MG63 (cell line): Measurements from ENCODE around the gene C13orf42. TPM values are rescaled to one million over a fixed set of nuclear protein-coding genes. Genes with fewer than 3 reads are reported as not detected.
A peak's percentile ranks its signal among the peaks of the same experiment; 100 is the strongest.

ENCODE experiments used
- DNase-seq: peaks from one replicate; pipeline ENCODE4 v3.0.0-alpha.2; 2020
- H3K27me3 ChIP-seq: fragments of 250-450 bp; sonication (Bioruptor Pico); 2 replicates; pipeline ENCODE4 v1.5.1; 2020; ENCODE audit warnings: mild to moderate bottlenecking, moderate library complexity
- H3K36me3 ChIP-seq: fragments of 250-450 bp; sonication (Bioruptor Pico); 2 replicates; pipeline ENCODE4 v1.5.1; 2020; ENCODE audit warnings: mild to moderate bottlenecking, moderate library complexity
- H3K4me3 ChIP-seq: fragments of 250-450 bp; sonication (Bioruptor Pico); 2 replicates; pipeline ENCODE4 v1.5.1; 2020; ENCODE audit warnings: mild to moderate bottlenecking, moderate library complexity
- H3K9me3 ChIP-seq: fragments of 250-450 bp; sonication (Bioruptor Pico); 2 replicates; pipeline ENCODE4 v1.5.1; 2020; ENCODE audit warnings: mild to moderate bottlenecking, moderate library complexity
- total RNA-seq: library from RNA; depleted of rRNA; stranded (reverse); fragments of >200 nt; shearing (Covaris generic); gene quantifications from 2 replicates; pipeline ENCODE4 v1.2.3, GENCODE V29; 2014; ENCODE audit warnings: low replicate concordance

C13orf42 gene
- total RNA-seq, 1 experiment from 2014 or later: not detected

DNA sequence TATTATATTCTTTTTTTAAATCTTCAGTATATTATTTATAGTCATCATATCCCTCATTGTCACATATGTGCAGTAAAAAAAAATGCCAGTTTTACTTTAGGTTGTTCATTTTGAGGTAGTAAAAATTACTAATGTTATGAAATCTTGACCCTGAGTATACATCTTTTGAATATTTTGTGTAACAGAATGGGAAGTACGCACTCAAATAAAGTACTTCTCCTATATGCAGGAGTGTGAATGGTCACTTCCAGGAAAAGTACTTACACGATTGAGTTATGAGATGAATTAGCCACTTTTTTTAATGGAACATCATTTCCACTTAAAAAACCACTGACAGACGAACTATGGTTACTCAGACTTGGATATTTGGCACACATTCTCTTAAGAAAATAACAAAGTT lies 58.5 kb downstream of the C13orf42 start:
- Histone ChIP-seq H3K27me3 (no peaks in the 10 kb centered on the region), H3K9me3 (no peaks in the 10 kb centered on the region), H3K4me3 (no peak overlapping the region), H3K36me3 (no peaks in the 10 kb centered on the region)
- DNase-seq: no peak

DNA sequence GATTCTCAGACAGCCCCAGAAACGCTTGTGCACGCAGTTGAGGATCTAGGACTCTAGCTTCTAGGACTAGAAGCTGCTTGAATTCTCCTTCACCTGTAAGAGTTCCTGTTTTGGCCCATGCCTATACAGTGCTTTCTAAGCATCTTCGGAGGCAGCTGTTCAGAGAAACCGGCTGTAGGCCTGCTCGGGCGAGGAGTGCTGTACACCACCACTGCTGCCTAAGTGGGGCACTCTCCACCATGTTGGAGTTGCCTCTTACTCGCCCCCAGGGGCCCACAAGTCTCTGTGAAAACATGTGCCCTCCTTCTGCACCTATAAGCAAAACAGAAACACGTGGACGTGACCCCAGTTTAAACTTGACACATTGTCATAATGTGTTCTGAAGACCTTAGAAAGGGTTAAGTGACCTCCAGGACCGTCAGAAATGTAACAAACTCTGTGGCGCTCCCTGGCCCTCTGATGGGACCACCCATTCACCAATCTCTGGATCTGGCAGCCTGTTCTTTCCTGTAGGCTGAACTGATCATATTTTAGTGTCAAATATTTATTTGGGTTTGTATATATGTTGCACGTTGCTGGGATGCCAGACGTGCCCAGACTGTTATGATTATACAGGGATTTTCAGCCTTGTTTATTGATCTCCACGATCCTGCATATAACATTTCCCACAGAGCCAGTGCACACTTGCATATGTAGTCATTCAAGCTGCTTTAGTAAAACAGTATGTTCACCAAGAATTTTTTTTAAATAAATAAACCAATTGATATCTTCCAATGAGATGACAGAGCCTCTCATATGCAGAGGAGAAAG lies 60.8 kb downstream of the C13orf42 start:
- Histone ChIP-seq H3K4me3 (no peak overlapping the region), H3K36me3 (no peaks in the 10 kb centered on the region), H3K27me3 (no peaks in the 10 kb centered on the region), H3K9me3 (no peaks in the 10 kb centered on the region)
- no peak for DNase-seq

DNA sequence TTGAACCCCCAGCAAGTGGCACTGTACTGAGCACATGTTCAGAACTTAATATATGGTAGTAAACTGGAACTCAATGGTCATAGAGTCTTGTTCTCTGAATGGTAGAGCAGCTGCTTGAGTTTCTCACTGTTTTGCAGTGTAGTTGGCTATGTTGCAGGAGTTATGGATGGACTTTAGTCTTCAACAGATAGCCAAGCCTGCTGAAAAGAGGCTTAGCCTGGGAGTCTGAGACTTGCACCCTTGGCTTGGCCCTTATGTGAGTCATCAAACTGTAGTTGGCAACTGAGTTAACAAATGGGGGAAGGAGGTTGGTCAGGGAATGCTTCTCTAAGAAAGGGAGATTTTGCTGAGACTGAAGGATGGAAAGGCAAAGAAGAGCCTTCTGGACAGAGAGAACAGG lies 62.5 kb downstream of the C13orf42 start:
- no peaks in the 10 kb centered on the region for H3K36me3 ChIP-seq
- H3K27me3 ChIP-seq: no peaks in the 10 kb centered on the region
- peak; percentile 27 for DNase-seq
- no peak overlapping the region for H3K4me3 ChIP-seq
- H3K9me3 ChIP-seq: no peaks in the 10 kb centered on the region

DNA sequence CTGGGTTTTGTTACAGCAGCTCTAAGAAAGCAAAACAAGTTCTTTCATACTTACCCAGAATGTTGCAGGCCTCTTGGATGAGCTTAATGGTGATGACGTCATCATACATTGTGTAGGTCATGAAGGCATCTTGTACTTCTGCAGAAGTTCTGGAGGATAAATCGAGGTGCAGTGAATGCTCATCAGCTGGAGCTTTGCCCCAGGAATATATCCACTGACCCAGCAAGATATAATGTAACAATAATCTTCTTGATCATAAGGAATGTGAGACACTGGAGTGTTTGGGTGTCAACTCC lies 63.0 kb downstream of the C13orf42 start:
- Histone ChIP-seq H3K36me3 (no peaks in the 10 kb centered on the region), H3K27me3 (no peaks in the 10 kb centered on the region), H3K9me3 (no peaks in the 10 kb centered on the region), H3K4me3 (no peak overlapping the region)
- no peak for DNase-seq

DNA sequence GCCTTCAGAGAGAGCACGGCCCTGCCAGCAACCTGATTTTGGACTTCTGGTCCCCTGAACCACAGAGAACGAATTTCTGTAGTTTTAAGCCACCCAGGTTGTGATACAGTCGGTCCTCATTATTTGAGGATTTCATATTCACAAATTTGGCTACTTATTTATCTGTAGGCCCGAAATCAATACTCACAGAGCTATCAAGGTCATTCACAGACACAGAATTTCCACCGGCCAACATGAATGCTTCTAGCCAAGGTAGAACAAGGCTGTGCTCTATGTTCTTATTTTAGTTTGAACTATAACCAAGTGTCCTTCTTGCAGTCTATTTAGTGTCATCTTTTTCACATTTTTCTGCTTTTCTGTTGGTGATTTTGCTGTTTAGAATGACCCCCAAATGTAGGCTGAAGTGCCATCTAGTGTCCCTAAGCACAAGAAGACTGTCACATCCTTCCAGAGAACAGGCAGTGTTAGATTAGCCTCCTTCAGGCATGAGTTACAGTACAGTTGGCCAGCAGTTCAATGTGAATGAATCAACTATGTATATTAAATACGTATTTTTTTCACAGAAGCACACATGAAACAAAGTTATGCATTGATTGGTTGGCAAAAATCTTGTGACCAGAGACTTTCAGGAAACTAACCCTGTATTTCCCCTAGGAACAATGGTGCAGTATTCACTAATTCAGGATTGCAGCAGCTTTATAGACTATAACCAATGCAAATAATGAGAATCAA lies 63.5 kb downstream of the C13orf42 start:
- no peak overlapping the region for H3K4me3 ChIP-seq
- DNase-seq: no peak
- H3K36me3 ChIP-seq: no peaks in the 10 kb centered on the region
- H3K27me3 ChIP-seq: no peaks in the 10 kb centered on the region
- no peaks in the 10 kb centered on the region for H3K9me3 ChIP-seq

DNA sequence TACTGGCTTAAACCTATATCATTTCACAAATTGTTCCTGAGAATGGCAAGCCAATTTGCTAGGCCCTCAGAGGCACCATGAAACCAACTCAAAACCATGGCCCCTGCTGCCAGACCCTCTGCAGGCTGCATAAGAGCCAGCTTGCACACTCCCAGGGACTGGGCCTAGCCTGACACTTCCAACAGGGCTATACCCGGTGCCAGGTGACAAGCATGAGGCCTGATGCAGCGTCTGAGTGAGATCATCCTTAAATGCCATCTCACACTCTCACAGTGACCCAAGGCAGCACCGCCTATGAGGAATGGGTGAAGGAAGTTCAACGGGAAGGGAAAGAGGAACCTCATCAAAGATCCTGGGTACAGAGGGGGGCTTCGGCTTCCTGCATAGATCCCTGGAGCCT lies 65.6 kb downstream of the C13orf42 start:
- Histone ChIP-seq H3K9me3 (no peaks in the 10 kb centered on the region), H3K4me3 (no peak overlapping the region), H3K36me3 (no peaks in the 10 kb centered on the region), H3K27me3 (no peaks in the 10 kb centered on the region)
- DNase-seq: no peak

DNA sequence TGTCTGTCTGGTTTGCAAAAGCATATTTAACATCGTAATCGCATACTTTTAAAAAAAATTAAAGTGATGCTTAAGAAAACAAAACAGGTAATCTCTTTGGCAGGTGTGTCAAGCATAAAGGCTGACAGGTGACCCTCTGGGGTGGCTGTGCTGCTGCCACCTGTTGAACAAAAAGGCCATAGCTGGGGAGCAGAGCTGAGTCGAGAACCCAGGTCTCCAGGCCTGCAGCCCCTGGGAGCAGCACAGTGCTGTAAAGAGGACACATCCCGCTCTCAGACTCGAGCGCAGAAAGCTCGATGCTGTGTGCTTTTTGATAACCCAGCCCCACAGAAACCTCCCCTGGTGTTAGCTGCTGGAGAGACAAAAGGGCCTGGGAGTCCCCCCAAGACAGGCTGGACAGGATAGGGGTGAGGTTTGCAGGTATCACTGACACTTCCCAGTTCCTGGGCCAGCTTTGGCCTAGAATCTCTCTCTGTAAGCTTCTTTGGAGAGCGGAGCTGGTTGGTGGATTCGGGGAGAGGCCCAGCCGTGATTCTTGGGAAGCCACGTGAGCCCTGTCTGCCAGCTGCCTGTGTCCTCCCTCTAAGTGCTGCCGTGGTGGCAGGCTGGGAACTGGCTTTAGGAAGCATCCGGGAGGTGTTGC lies 66.9 kb downstream of the C13orf42 start:
- H3K4me3 ChIP-seq: no peak overlapping the region
- no peak for DNase-seq
- H3K9me3 ChIP-seq: no peaks in the 10 kb centered on the region
- no peaks in the 10 kb centered on the region for H3K27me3 ChIP-seq
- H3K36me3 ChIP-seq: no peaks in the 10 kb centered on the region

DNA sequence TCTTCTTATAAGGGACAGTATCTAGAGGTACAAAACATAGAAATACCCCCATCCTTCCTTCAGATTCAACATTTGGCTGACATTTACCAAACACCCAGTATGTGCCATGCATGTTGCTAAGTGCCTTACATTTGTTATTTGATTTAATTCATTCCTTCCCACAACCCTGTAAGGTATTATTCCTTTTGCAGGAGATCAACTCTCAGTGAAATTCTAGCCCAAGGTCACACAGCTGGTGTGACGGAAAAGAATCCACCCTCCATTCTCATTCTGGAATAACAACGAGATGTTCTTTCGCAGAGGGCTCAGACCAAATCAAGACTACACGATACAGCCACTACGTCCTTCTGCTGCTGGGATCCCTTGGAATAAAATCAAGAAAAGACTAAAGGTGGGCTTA lies 67.8 kb downstream of the C13orf42 start:
- DNase-seq: no peak
- H3K36me3 ChIP-seq: no peaks in the 10 kb centered on the region
- H3K9me3 ChIP-seq: no peaks in the 10 kb centered on the region
- no peak overlapping the region for H3K4me3 ChIP-seq
- no peaks in the 10 kb centered on the region for H3K27me3 ChIP-seq

DNA sequence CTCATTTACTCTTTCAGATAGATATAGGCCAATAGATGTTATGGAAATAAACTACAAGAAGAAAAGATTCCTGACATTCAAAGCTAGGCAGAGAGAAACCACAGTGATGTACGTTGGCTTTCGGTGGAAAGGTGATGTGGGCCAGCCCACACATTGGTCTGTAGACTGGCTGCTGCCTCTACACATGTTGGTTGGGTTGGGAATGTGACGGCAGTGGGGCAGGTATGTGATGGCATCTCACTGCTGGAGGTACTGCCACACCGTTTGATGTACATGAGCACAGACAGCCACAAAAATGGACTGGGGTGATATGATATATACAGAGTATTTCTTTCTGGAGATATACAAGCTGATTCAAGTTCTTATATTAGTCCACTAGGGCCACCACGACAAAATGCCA lies 69.4 kb downstream of the C13orf42 start:
- DNase-seq: no peak

DNA sequence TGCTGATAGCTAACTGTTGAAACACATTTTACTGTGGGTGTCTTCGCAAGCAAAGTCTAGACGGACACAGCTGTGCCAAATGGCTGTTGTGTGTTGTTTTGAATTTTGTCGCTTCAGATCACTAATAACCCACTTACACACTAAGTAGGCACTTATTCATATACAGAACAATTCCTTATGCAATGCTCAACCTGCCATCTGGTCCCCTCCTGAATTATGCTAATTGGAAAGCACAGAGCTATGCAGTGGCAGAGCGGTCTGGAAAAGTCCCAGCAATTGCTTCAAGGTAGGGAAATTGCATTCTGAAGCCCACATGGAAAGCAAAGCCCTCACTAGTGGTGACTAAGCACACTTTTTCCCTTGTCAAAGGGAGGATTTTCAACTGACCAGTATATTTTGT lies 69.9 kb downstream of the C13orf42 start:
- H3K27me3 ChIP-seq: no peaks in the 10 kb centered on the region
- H3K9me3 ChIP-seq: no peaks in the 10 kb centered on the region
- H3K4me3 ChIP-seq: no peak overlapping the region
- DNase-seq: no peak
- no peaks in the 10 kb centered on the region for H3K36me3 ChIP-seq

More for the DNA sequence above, 69.4 kb downstream of the C13orf42 start:
- Histone ChIP-seq H3K9me3 (no peaks in the 10 kb centered on the region), H3K27me3 (no peaks in the 10 kb centered on the region), H3K4me3 (no peak overlapping the region), H3K36me3 (no peaks in the 10 kb centered on the region)

DNA sequence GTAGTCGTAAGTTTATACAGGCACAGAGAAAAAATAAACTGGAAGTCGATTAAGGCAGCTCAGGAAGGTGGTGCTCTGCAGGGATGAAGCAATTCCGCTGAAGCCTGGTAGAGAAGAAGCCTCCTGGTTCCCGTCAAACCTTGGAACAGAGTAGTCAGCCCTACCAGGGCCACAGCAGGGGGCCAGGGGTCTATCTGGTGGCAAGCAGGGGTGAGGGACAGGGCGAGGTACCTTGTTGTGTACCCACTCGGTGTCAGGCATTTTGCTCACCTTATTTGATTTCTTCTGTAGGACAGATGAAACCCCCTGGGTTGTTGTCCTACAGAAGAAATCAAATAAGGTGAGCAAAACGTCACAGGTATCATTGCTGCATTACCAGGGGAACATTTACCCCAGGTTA lies 70.6 kb downstream of the C13orf42 start:
- no peaks in the 10 kb centered on the region for H3K36me3 ChIP-seq
- H3K9me3 ChIP-seq: no peaks in the 10 kb centered on the region
- no peak overlapping the region for H3K4me3 ChIP-seq
- no peak for DNase-seq
- no peaks in the 10 kb centered on the region for H3K27me3 ChIP-seq

DNA sequence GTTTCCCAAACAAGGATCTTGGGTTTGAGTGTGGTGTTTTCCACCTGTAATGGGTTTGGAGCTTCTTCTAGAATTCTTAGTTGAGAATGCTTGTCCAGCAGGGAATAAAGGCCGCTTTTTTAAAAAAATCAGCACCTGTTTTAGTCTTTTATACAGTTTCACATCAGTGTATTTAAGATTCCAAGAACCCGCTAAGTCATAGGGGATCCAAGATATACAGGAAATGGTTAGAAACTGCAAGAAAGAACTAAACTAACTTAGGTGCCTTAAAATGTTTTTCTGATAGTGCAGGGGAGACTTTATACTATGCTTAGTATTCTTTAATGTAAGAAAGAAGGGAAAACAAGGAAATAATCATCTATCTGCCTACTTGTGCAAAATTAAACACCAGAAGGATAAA lies 74.7 kb downstream of the C13orf42 start:
- Histone ChIP-seq H3K27me3 (no peaks in the 10 kb centered on the region), H3K9me3 (no peaks in the 10 kb centered on the region), H3K36me3 (no peaks in the 10 kb centered on the region), H3K4me3 (no peak overlapping the region)
- no peak for DNase-seq

DNA sequence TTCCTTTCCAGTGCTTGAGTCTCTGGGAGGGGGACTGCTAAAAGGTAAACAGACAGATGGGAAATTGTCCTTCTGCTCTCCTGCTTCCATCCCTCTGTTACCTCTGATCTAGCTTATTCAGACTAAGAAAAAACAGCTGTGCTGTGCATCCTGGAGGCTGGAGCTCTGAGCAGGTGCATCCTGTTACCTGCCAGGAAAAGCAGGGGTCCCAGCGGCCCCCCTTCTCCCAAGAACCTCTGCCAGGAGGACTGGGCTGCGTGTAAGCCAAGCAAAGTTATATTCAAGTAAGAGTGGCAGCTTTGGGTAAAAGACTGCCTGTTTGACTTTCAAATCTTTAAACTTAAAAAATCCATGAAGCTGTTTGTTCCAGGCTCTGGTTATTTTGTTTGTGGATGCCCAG lies 75.1 kb downstream of the C13orf42 start:
- no peaks in the 10 kb centered on the region for H3K36me3 ChIP-seq
- H3K27me3 ChIP-seq: no peaks in the 10 kb centered on the region
- no peaks in the 10 kb centered on the region for H3K9me3 ChIP-seq
- no peak for DNase-seq
- no peak overlapping the region for H3K4me3 ChIP-seq

DNA sequence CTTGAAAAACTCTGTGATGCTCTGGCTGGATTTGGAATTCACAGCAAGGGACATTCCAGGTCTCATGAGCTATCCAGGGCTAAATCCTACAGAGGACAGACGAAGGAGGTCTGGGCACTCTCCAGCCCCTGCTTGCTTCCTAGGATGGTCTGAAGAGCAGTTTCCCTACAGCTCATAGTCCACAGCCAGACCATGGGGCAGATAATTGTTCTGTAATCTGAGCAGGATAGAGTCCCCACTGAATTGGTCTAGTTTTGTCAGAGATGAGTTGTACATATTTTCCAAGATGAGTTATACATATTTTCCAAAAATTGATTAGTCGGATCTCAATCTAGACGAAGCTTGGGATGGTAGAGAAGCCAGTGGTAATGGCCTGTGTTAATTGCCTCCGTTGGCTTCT lies 75.6 kb downstream of the C13orf42 start:
- no peak for DNase-seq
- H3K9me3 ChIP-seq: no peaks in the 10 kb centered on the region

DNA sequence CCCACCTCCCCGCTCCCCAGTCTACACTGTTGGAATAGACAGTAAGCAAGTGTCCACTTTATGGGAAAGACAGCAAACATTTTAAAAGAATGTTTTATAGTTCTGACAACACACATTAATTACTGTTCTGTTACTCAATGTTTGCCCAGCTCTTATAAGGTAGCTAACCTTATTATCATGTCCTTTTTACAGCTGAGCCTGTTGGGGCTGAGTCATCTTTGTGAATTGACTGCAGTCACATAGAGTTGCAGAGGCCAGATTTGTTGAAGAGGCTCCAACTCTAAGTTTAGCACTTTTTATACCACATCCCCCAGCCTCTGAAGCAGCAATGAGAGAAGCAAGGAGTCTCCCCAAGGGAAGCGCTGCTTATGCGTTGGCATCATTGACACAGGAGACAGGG lies 76.2 kb downstream of the C13orf42 start:
- H3K9me3 ChIP-seq: no peaks in the 10 kb centered on the region
- H3K4me3 ChIP-seq: no peak overlapping the region
- no peaks in the 10 kb centered on the region for H3K36me3 ChIP-seq
- DNase-seq: peak; percentile 3
- no peaks in the 10 kb centered on the region for H3K27me3 ChIP-seq

More for the DNA sequence above, 75.6 kb downstream of the C13orf42 start:
- Histone ChIP-seq H3K4me3 (no peak overlapping the region), H3K27me3 (no peaks in the 10 kb centered on the region), H3K36me3 (no peaks in the 10 kb centered on the region)

DNA sequence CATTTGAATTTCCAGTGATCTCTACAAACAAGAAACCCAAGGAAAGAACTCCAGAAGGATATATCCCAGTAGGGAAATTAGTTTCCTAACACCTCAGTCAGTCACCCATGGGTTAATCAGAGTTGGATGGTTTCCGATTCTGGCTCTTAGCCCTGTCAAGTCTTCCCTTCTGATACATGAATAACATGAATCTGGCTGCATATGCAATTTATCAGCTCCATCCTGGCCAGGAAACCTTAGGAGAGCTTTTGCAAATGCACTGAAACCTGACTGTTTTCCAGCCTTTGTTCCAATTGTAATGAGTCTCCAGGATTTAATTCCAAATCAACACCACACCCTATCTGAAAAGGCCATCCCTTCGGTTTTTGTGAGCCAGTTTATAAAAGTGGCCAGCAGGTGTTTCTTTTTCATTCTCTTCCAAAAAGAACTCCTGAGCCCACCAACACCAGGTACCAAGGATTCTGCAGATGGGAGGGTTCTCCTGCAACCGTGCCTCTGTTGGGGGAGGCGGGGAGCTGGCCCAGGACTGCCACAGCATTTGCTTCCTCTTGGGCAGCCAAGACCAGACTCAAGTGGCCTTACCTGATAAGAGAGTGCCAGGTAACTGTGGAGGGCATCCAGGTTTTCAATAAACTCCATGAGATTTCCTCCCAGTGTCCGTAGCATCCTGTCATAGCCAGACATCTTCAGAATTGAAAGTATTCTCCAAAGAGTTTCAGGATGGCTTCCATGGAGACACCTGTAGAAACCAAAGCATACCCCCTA lies 77.5 kb downstream of the C13orf42 start:
- Histone ChIP-seq H3K36me3 (no peaks in the 10 kb centered on the region), H3K4me3 (no peak overlapping the region), H3K9me3 (no peaks in the 10 kb centered on the region), H3K27me3 (no peaks in the 10 kb centered on the region)
- DNase-seq: no peak

DNA sequence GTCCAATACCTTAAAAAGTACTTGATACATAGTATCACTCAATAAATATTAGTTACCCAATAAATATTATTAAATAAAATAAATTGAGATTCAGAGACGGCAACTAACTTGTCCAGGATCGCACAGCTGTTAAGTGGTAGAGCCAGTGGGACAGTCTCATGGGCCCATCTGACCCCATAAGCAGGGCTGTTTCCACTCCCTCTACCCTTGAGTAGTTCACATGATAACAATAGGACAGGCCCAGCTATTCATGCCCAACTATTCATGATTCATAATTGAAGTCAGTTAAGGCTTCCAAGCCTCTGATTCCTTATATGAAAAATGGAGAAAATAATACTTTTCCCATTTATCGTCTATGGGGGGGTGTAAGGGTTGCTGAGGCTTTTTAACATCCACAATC lies 78.2 kb downstream of the C13orf42 start:
- H3K4me3 ChIP-seq: no peak overlapping the region
- H3K9me3 ChIP-seq: no peaks in the 10 kb centered on the region
- DNase-seq: no peak

More for the DNA sequence above, 78.2 kb downstream of the C13orf42 start:
- H3K27me3 ChIP-seq: no peaks in the 10 kb centered on the region
- H3K36me3 ChIP-seq: no peaks in the 10 kb centered on the region
